A549 treated with AZD9567 at 1 μM for 4 hours (cell line): Measurements from ENCODE around the gene FLYWCH2. TPM values are rescaled to one million over a fixed set of nuclear protein-coding genes. Genes with fewer than 3 reads are reported as not detected.

Experiments used
- total RNA-seq: library from RNA; stranded (reverse); fragments of 200-300 nt; extraction: Qiagen RNA extraction; gene quantifications from 5 replicates; pipeline ENCODE4 v1.2.3, GENCODE V29; 2022; ENCODE audit not compliant: insufficient read depth

The FLYWCH2 gene, protein sequence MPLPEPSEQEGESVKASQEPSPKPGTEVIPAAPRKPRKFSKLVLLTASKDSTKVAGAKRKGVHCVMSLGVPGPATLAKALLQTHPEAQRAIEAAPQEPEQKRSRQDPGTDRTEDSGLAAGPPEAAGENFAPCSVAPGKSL
- total RNA-seq = 48.1 to 54.9 TPM (median 50.4 TPM) in 5 replicates

DNA sequence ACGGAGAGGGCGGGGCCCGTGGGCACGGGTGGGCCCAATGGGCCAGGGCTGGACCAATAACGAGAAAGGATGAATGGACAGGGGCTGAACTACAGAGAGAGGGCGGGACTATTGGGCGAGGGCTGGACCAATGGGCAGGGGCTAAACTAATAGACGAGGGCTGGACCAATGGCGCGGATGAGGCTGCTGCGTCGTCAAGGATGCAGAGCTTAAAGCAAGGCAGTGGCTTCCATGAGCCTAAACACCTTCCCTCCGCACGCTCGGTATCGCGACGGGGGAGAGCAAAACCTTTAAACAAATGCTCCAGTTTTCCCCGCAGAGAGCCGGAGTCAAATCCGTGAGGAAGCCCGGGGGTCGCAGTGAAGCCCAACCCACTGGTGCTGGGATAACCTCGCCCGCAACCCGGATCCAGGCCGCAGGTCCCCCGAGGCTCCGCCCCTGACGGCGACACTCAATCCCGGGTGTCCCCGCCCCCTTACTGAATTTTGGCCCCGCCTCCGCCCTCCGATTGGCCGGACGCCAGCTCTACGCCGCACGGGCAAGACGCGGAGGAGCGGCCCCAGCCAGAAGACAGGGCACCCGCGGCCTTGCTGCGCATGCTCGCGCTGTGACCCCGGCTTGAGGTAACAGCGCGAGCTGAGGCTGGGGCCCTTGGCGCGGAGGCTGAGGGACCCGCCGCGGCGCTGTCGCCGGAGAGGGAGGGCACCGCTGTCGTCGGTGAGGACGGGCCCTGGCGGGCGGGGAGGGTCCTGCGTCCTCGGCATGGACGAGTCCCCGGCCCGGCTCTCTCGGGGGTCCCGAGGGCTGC, at the start of gene FLYWCH2:
Gene FLYWCH2, plus strand, starts transcription at position 566 of the 808 bp plus-strand sequence. CDS start 13,235 bp downstream, outside the sequence.

DNA sequence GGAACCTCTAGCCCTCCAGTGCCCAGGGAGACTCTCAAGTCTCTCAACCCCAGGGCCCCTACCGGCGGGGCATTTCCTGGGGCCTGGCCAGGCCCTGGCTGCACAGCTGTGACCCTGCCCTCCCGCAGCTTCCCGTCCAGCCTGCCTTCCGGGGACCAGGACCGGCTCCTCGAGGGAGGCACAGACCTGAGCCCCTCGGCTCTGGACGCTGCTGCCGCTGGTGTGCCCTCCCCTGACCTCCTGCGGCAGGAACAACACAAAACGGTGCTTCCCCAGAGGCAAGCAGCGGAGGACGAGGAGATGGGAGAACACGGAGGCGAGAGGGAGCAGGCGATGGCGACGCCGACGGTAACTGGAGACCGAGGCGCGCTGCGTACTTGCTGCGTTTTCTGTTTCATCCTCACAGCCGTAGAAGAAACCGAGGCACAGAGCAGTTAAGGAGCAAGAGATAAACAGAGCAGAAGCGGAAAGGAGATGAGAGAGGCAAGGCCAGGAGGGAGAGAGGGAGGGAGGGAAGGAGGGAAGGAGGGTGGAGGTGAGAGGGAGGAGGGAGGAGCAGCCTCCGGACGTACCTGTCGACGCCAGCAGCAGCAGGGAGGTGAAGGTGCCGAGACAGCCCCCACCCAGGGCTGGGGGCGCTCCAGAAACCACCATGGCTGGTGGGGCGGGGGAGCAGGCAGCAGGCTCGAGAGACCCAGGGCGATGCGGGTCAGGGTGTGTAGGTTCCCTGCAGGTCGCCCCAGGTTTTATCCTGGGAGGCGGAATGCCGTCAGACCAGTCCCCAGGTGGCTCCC, 25.4 kb upstream of the FLYWCH2 start, which contains the start of gene PRSS22:
Gene PRSS22, minus strand, starts transcription at position 720 of the 794 bp plus-strand sequence. Its CDS starts 66 bp downstream, at position 654.

GRCh38 chr16:2911638-2912329, 28.8 kb downstream of the FLYWCH2 start, which contains the start of gene FLYWCH1:
Gene FLYWCH1, plus strand, starts transcription at chr16:2911931. Its CDS starts 17,755 bp downstream, at chr16:2929686.

Other genes starting within 250 kb of the FLYWCH2 start
- gene KCTD5, start 200.7 kb upstream of the FLYWCH2 start, total RNA-seq = 38.4 to 49.1 TPM (median 46.5 TPM) in 5 replicates
- gene PRSS27, start 163.0 kb upstream of the FLYWCH2 start, total RNA-seq = 1.5 to 2.4 TPM (median 1.6 TPM) in 5 replicates
- 299 to 450 TPM (median 440 TPM) in 5 replicates for gene SRRM2, start 130.6 kb upstream of the FLYWCH2 start, total RNA-seq
- 407 to 510 TPM (median 497 TPM) in 5 replicates for gene ELOB, start 105.9 kb upstream of the FLYWCH2 start, total RNA-seq
- gene PRSS33, start 95.7 kb upstream of the FLYWCH2 start, total RNA-seq = 0.06 TPM in 1 of 5 replicates, not detected in the others
- not detected in 5 replicates for gene PRSS41, start 84.7 kb upstream of the FLYWCH2 start, total RNA-seq
- 0.16 to 0.24 TPM in 2 of 5 replicates, not detected in the others for gene PRSS21, start 66.0 kb upstream of the FLYWCH2 start, total RNA-seq
- gene ZG16B, start 52.9 kb upstream of the FLYWCH2 start, total RNA-seq = 0.49 to 0.80 TPM (median 0.66 TPM) in 4 of 5 replicates, not detected in the other
- 0.67 to 1.9 TPM (median 1.1 TPM) in 5 replicates for gene PRSS22, start 25.0 kb upstream of the FLYWCH2 start, total RNA-seq
- 23.6 to 29.2 TPM (median 26.3 TPM) in 5 replicates for gene FLYWCH1, start 28.7 kb downstream of the FLYWCH2 start, total RNA-seq
- gene KREMEN2, start 81.1 kb downstream of the FLYWCH2 start, total RNA-seq = 2.0 to 2.5 TPM (median 2.1 TPM) in 4 of 5 replicates, not detected in the other
- gene PAQR4, start 86.1 kb downstream of the FLYWCH2 start, total RNA-seq = 46.7 to 50.9 TPM (median 49.9 TPM) in 5 replicates
- 68.3 to 98.4 TPM (median 93.8 TPM) in 5 replicates for gene PKMYT1, start 97.2 kb downstream of the FLYWCH2 start, total RNA-seq
- gene CLDN9, start 129.7 kb downstream of the FLYWCH2 start, total RNA-seq = 0.37 to 0.71 TPM (median 0.42 TPM) in 4 of 5 replicates, not detected in the other
- gene CLDN6, start 135.0 kb downstream of the FLYWCH2 start, total RNA-seq = 0.18 to 1.2 TPM (median 0.28 TPM) in 5 replicates
- gene TNFRSF12A, start 137.2 kb downstream of the FLYWCH2 start, total RNA-seq = 438 to 673 TPM (median 603 TPM) in 5 replicates
- 226 to 241 TPM (median 237 TPM) in 5 replicates for gene HCFC1R1, start 140.7 kb downstream of the FLYWCH2 start, total RNA-seq
- 26.4 to 38.3 TPM (median 35.7 TPM) in 5 replicates for gene THOC6, start 140.8 kb downstream of the FLYWCH2 start, total RNA-seq
- gene BICDL2, start 153.7 kb downstream of the FLYWCH2 start, total RNA-seq = not detected in 5 replicates
- gene MMP25, start 163.3 kb downstream of the FLYWCH2 start, total RNA-seq = 0.86 to 1.1 TPM (median 0.96 TPM) in 4 of 5 replicates, not detected in the other
- 13.0 to 37.1 TPM (median 22.9 TPM) in 5 replicates for gene IL32, start 182.4 kb downstream of the FLYWCH2 start, total RNA-seq
- 0.03 TPM in 1 of 5 replicates, not detected in the others for gene ZSCAN10, start 216.1 kb downstream of the FLYWCH2 start, total RNA-seq
- gene ZNF205, start 229.4 kb downstream of the FLYWCH2 start, total RNA-seq = 12.9 to 15.4 TPM (median 14.2 TPM) in 5 replicates